ENCODE results near the gene SULT1A2.
"Not testable (repeated sequence)": the region's sequence is repeated elsewhere in the genome, so short reads cannot be mapped to it uniquely, and the experiment has no call there.

- not testable (repeated sequence) for TF ChIP-seq EP300 (IDR thresholded peaks at IDR 0.05; ENCODE audit: borderline replicate concordance in 1 of 2, low read depth in 2 of 2, low read length in 2 of 2); CTCF (IDR thresholded peaks at IDR 0.05; ENCODE audit: control extremely low read depth in 1 of 3, insufficient read depth in 1 of 3, low read depth in 1 of 3, low read length in 3 of 3); POLR2A (IDR thresholded peaks at IDR 0.05; ENCODE audit: control extremely low read depth in 1 of 2, low read depth in 2 of 2, low read length in 2 of 2); POLR2AphosphoS5 (IDR thresholded peaks at IDR 0.05; ENCODE audit: low read depth, low read length); JUND (IDR thresholded peaks at IDR 0.05; ENCODE audit: low read length); CHD7 (IDR thresholded peaks at IDR 0.05; ENCODE audit: insufficient replicate concordance, low read length); PHF8 (conservative IDR thresholded peaks at IDR 0.05; ENCODE audit: low read depth, low read length); YY1 (IDR thresholded peaks at IDR 0.05; ENCODE audit: low read depth, low read length); CHD1 (IDR thresholded peaks at IDR 0.05; ENCODE audit: low read depth, low read length); ASH2L (IDR thresholded peaks at IDR 0.05; ENCODE audit: low read length); SRF (IDR thresholded peaks at IDR 0.05; ENCODE audit: low read depth, low read length); FOSL1 (IDR thresholded peaks at IDR 0.05; ENCODE audit: insufficient read depth, low read depth, low read length)
Observed at GRCh38 chr16:28614561-28614960, 17.7 kb upstream of the SULT1A2 start.

All from H1 (cell line).